Osteocyte (in vitro differentiated cells): Measurements from ENCODE around the gene SLC43A2. TPM values are rescaled to one million over a fixed set of nuclear protein-coding genes. Genes with fewer than 3 reads are reported as not detected.

Experiments used
- DNase-seq: peaks from one replicate; pipeline ENCODE4 v3.0.0; 2021; ENCODE audit warnings: mixed read lengths; ENCODE audit not compliant: unreplicated experiment; ENCODE audit errors: extremely low spot score
- H3K27ac Mint-ChIP-seq: one replicate; pipeline ENCODE4 v1.8.0; 2021; ENCODE audit warnings: mild to moderate bottlenecking, mixed read lengths; ENCODE audit not compliant: unreplicated experiment
- H3K27me3 Mint-ChIP-seq: one replicate; pipeline ENCODE4 v1.8.0; 2021; ENCODE audit warnings: mixed read lengths; ENCODE audit not compliant: unreplicated experiment
- H3K36me3 Mint-ChIP-seq: one replicate; pipeline ENCODE4 v1.8.0; 2021; ENCODE audit warnings: mixed read lengths; ENCODE audit not compliant: unreplicated experiment
- H3K4me1 Mint-ChIP-seq: one replicate; pipeline ENCODE4 v1.8.0; 2021; ENCODE audit warnings: mixed read lengths; ENCODE audit not compliant: unreplicated experiment
- H3K4me3 Mint-ChIP-seq: one replicate; pipeline ENCODE4 v1.8.0; 2021; ENCODE audit warnings: mild to moderate bottlenecking, moderate library complexity, mixed read lengths; ENCODE audit not compliant: unreplicated experiment
- H3K9me3 Mint-ChIP-seq: one replicate; pipeline ENCODE4 v1.8.0; 2021; ENCODE audit warnings: mixed read lengths; ENCODE audit not compliant: unreplicated experiment
- CTCF ChIP-seq: fragments of 200-600 bp; sonication (generic); IDR thresholded peaks from 2 replicates; pipeline ENCODE4 v1.5.0; 2021; ENCODE audit warnings: antibody characterized with exemption, mild to moderate bottlenecking, moderate library complexity
- total RNA-seq: library from RNA; stranded (reverse); gene quantifications from 2 replicates; pipeline ENCODE4 v1.2.1, GENCODE V29; 2021

Gene SLC43A2
- total RNA-seq, 1 donor from 2014 or later: 7.3 TPM

GRCh38 chr17:1545618-1546017, 83.0 kb downstream of the SLC43A2 start:
- H3K4me3 Mint-ChIP-seq: no peak overlapping the region
- TF ChIP-seq CTCF: no peak
- H3K4me1 Mint-ChIP-seq: no peaks in the 10 kb centered on the region
- H3K9me3 Mint-ChIP-seq: no peaks in the 10 kb centered on the region
- H3K27ac Mint-ChIP-seq: no peak overlapping the region
- no peaks in the 10 kb centered on the region for H3K27me3 Mint-ChIP-seq
- no peak for DNase-seq
- peaks cover 25% of the 10 kb centered on the region for H3K36me3 Mint-ChIP-seq

GRCh38 chr17:1542316-1542715, 86.3 kb downstream of the SLC43A2 start:
- no peaks in the 10 kb centered on the region for H3K4me1 Mint-ChIP-seq
- no peaks in the 10 kb centered on the region for H3K27me3 Mint-ChIP-seq
- no peak for TF ChIP-seq CTCF
- peaks cover 27% of the 10 kb centered on the region for H3K36me3 Mint-ChIP-seq
- no peak overlapping the region for H3K27ac Mint-ChIP-seq
- H3K4me3 Mint-ChIP-seq: no peak overlapping the region
- no peak for DNase-seq
- H3K9me3 Mint-ChIP-seq: no peaks in the 10 kb centered on the region

GRCh38 chr17:1541367-1541904, 87.2 kb downstream of the SLC43A2 start:
- peaks cover 23% of the 10 kb centered on the region for H3K36me3 Mint-ChIP-seq

GRCh38 chr17:1539811-1540210, 88.8 kb downstream of the SLC43A2 start:
- TF ChIP-seq CTCF: no peak
- no peak overlapping the region for H3K4me3 Mint-ChIP-seq

More at GRCh38 chr17:1541367-1541904, 87.2 kb downstream of the SLC43A2 start:
- H3K27me3 Mint-ChIP-seq: no peaks in the 10 kb centered on the region
- H3K4me3 Mint-ChIP-seq: no peak overlapping the region
- TF ChIP-seq CTCF: no peak
- no peaks in the 10 kb centered on the region for H3K4me1 Mint-ChIP-seq
- DNase-seq: no peak
- H3K9me3 Mint-ChIP-seq: no peaks in the 10 kb centered on the region
- H3K27ac Mint-ChIP-seq: no peak overlapping the region

GRCh38 chr17:1535737-1536136, 92.9 kb downstream of the SLC43A2 start:
- Mint-ChIP-seq H3K27me3 (no peaks in the 10 kb centered on the region), H3K4me1 (no peaks in the 10 kb centered on the region), H3K27ac (no peak overlapping the region), H3K9me3 (no peaks in the 10 kb centered on the region), H3K36me3 (peaks cover 32% of the 10 kb centered on the region), H3K4me3 (no peak overlapping the region)
- TF ChIP-seq CTCF: no peak
- DNase-seq: no peak

More at GRCh38 chr17:1539811-1540210, 88.8 kb downstream of the SLC43A2 start:
- Mint-ChIP-seq H3K36me3 (peaks cover 26% of the 10 kb centered on the region), H3K9me3 (no peaks in the 10 kb centered on the region), H3K27ac (no peak overlapping the region), H3K4me1 (no peaks in the 10 kb centered on the region), H3K27me3 (no peaks in the 10 kb centered on the region)
- no peak for DNase-seq
